Measurements from ENCODE around the gene APOBEC3G.
A peak's percentile ranks its signal among the peaks of the same experiment; 100 is the strongest.
"Not testable (repeated sequence)": the region's sequence is repeated elsewhere in the genome, so short reads cannot be mapped to it uniquely, and the experiment has no call there.

Gene APOBEC3G

GRCh38 chr22:39077026-39077840 lies at the start of gene APOBEC3G:
APOBEC3G (plus strand) TSS chr22:39077275; CDS start chr22:39077362, 87 bp downstream.
- peak; percentile 10 for DNase-seq

- DNase-seq, result no peak
Observed at GRCh38 chr22:39027717-39028116, 49.4 kb upstream of the APOBEC3G start.

- no peak for DNase-seq
Observed at GRCh38 chr22:39028281-39028680, 48.8 kb upstream of the APOBEC3G start.

DNA sequence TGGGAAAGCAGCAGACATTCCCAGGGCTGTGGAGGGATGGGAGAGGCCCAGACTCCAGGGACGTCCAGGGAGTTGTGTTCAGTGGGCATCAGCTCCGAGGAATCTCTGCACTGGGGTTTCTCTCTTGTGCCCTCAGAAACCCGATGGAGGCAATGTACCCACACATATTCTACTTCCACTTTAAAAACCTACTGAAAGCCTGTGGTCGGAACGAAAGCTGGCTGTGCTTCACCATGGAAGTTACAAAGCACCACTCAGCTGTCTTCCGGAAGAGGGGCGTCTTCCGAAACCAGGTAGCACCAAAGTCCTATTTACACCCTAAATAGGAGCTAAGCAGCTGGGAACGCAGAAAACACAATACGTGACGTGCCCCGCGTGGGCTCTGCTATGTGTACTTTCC lies 47.8 kb upstream of the APOBEC3G start:
- no peak for DNase-seq

DNA sequence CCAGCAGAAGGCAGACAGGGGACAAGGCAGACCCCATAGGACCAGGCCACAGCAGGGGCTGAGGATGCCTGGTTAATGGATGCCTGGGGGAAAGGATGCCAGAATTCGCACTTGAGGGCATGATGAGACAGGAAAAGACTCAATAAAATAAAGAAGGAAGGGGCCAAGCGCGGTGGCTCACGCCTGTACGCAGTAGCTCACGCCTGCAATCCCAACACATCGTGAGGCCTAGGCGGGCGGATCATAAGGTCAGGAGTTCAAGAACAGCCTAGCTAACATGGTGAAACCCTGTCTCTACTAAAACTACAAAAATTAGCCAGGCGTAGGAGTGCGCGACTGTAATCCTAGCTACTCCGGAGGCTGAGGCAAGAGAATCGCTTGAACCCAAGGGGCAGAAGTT lies 46.4 kb upstream of the APOBEC3G start:
- no peak for DNase-seq

DNA sequence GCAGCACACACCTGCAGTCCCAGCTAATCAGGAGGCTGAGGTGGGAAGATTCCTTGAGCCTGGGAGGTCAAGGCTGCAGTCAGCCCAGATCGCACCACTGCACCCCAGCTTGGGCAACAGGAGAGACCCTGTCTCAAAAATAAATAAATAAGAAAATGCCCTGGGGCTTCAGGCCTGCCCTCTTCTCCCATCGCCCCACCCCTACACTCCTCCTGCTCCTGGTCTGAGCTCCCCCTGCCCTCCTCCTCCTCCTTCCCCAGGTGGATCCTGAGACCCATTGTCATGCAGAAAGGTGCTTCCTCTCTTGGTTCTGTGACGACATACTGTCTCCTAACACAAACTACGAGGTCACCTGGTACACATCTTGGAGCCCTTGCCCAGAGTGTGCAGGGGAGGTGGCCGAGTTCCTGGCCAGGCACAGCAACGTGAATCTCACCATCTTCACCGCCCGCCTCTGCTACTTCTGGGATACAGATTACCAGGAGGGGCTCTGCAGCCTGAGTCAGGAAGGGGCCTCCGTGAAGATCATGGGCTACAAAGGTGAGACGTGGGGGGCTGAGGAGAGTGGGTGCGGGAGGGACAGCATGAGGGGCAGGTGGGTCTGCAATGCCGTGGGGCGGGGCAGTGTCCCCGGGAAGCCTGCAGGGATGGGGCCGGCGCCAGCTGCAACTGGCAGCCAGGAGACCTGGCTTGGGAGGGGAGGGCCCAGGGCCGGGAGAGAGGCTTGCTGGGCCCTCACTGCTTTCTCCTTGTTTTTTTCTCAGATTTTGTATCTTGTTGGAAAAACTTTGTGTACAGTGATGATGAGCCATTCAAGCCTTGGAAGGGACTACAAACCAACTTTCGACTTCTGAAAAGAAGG lies 45.4 kb upstream of the APOBEC3G start:
- DNase-seq, result not testable (repeated sequence)

- not testable (repeated sequence) for DNase-seq
Observed at GRCh38 chr22:39037071-39037470, 40.0 kb upstream of the APOBEC3G start.

DNA sequence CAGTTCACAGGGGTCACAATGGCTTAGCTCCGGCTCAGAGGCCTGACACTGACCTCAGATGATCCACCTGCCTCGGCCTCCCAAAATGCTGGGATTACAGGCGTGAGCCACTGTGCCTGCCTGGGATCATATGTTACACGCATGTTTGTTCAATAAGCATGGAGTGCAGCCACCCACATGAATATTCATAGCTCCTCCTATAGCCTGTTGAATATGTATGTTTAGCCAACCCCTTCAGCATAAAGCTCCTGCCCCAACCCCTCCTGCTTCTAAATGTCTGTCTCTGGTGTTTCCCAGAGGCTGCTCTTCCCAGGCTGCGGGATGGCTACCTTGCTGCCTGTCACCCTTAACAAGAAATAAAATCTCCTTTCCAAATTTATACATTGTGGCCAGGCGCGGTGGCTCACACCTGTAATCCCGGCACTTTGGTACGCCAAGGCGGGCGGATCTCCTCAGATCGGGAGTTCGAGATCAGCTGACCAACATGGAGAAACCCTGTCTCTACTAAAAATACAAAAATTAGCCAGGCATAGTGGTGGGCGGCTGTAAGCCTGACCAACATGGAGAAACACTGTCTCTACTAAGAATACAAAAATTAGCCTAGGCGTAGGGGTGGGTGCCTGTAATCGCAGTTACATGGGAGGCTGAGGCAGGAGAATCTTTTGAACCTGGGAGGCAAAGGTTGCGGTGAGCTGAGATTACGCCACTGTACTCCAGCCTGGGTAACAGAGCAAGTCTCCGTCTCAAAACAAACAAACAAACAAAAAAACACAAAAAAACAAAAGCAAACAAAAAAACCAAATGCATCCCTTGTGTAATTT lies 37.6 kb upstream of the APOBEC3G start:
- DNase-seq, result no peak

GRCh38 chr22:39040155-39040537 lies 36.9 kb upstream of the APOBEC3G start:
- DNase-seq, result not testable (repeated sequence)

DNA sequence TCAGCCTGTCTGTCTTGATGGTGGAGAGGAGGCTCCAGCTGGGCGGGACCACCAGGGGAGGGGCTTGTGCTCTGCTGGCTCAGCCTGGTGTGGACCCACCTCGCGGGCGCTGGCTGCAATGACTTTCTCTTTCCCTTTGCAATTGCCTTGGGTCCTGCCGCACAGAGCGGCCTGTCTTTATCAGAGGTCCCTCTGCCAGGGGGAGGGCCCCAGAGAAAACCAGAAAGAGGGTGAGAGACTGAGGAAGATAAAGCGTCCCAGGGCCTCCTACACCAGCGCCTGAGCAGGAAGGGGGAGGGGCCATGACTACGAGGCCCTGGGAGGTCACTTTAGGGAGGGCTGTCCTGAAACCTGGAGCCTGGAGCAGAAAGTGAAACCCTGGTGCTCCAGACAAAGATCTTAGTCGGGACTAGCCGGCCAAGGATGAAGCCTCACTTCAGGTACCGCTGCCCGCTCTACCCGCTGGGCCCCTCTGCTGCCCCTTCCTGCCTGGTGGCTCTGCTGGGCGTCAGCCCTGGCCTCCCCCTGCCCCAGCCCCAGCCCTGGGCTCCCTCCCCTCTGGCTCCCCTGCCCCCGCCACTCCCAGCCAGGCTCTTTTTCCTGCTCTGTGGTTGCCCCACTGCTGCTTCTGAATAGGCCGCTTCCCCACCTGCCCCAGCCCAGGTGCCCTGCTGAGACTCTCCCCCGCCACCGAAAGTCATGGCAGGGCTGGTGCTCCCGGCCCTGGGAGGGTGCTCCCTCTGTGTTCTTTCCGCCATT lies 36.4 kb upstream of the APOBEC3G start, which contains the start of gene APOBEC3F:
APOBEC3F (plus strand) TSS at position 327 of the 759 bp plus-strand sequence; CDS start at position 424, 97 bp downstream.
- DNase-seq, result peak; percentile 33

DNA sequence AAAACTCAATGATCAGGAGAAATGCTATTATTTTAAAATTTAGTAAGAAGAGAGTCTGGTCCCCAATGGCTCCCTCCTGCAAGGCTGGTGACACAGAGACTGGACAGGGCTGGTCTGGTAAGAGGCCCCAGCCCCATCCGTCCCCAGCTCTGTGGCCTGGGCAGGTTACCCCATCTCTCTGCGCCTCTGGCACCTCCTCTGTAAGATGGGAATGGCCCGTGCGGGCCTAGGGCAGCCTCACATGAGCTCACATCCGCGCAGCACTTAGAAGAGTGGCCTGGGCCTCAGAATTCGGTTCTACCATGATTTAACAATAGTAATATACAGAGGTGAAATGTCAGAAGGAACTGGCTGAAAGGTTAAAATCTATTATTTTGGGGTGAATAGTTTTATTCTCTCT lies 35.2 kb upstream of the APOBEC3G start:
- DNase-seq, result no peak

GRCh38 chr22:39043063-39043462 lies 34.0 kb upstream of the APOBEC3G start:
- not testable (repeated sequence) for DNase-seq

- not testable (repeated sequence) for DNase-seq
Observed at GRCh38 chr22:39045136-39045535, 31.9 kb upstream of the APOBEC3G start.

DNA sequence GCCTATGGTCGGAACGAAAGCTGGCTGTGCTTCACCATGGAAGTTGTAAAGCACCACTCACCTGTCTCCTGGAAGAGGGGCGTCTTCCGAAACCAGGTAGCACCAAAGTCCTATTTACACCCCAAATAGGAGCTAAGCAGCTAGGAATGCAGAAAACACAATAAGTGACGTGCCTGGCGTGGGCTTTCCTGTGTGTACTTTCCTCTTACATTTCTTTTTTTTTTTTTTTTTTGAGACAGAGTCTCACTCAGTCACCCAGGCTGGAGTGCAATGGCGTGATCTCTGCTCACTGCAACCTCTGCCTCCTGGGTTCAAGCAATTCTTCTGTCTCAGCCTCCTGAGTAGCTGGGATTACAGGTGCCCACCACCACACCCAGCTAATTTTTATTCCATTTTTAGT lies 27.6 kb upstream of the APOBEC3G start:
- DNase-seq, result not testable (repeated sequence)

DNA sequence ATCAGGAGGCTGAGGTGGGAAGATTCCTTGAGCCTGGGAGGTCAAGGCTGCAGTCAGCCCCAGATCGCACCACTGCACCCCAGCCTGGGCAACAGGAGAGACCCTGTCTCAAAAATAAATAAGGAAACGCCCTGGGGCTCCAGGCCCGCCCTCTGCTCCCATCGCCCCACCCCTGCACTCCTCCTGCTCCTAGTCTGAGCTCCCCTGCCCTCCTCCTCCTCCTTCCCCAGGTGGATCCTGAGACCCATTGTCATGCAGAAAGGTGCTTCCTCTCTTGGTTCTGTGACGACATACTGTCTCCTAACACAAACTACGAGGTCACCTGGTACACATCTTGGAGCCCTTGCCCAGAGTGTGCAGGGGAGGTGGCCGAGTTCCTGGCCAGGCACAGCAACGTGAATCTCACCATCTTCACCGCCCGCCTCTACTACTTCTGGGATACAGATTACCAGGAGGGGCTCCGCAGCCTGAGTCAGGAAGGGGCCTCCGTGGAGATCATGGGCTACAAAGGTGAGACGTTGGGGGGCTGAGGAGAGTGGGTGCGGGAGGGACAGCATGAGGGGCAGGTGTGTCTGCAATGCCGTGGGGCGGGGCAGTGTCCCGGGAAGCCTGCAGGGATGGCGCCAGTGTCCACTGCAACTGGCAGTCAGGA lies 25.1 kb upstream of the APOBEC3G start:
- not testable (repeated sequence) for DNase-seq

GRCh38 chr22:39055658-39056057 lies 21.4 kb upstream of the APOBEC3G start:
- no peak for DNase-seq

- DNase-seq, result not testable (repeated sequence)
Observed at GRCh38 chr22:39061290-39061689, 15.8 kb upstream of the APOBEC3G start.

DNA sequence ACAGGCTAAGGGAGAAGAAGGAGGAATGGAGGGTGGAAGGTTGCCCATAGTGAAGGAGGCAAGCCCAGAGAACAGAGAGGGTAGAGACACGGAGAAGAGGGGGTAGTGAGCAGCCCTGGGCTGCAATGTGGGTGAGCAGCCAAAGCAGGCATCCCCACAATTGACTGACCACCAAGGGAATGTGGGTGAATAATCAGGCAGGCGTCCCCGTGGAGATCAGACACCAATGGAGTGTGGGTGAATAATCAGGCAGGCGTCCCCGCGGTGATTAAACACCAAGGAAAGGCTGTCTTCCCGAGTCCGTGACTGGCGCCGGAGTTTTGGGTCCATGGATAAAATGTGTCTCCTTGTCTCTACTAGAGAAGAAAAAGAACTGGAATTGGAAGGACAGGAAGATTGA lies 15.1 kb upstream of the APOBEC3G start:
- DNase-seq, result not testable (repeated sequence)

- not testable (repeated sequence) for DNase-seq
Observed at GRCh38 chr22:39063904-39064303, 13.2 kb upstream of the APOBEC3G start.

GRCh38 chr22:39066442-39067276 lies 10.4 kb upstream of the APOBEC3G start:
- DNase-seq, result not testable (repeated sequence)
